GM19193 (cell line): ENCODE results near the gene OR7G3.

Experiments used
- POLR2A ChIP-seq: IDR thresholded peaks from 4 replicates; pipeline ENCODE4 v1.6.1; 2011; ENCODE audit not compliant: insufficient read depth, insufficient read length; ENCODE audit errors: extremely low read depth

OR7G3 gene

DNA sequence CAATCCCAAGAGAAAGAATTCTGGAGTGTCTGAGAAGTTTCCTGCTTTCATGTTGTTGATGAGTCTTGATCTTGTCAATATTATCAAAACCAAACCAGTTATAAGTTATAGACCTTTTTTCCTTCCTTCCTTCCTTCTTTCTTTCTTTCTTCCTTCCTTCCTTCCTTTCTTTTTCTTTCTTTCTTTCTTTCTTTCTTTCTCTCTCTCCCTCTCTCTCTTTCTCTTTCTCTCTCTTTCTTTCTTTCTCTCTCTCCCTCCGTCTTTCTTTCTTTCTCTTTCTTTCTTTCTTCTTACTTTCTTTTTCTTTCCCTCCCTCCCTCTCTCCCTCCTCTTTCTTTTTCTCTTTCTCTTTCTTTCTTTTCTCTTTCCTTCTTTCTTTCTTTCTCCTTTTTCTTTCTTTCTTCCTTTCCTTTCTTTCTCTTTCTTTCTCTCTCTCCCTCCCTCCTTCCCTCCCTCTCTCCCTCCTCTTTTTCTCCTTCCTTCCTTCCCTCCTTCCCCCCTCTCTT is at the start of gene OR7G3:
OR7G3 (minus strand) TSS at position 51 of the 506 bp plus-strand sequence; CDS start at position 51, 0 bp downstream.
- TF ChIP-seq POLR2A = no peak

DNA sequence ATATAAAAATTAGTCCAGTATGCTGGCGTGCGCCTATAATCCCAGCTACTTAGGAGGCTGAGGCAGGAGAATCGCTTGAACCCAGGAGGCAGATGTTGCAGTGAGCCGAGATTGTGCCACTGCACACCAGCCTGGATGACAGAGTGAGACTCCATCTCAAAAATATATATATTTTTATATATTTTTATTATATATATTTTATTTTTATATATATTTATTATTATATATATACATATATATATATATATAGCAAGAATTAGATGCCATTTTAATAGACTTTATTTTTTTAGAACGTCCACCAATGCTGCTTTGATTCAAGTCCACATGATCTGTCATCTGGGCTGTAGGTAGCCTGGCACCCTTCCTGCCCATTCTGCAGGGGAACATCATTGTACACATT is 48.6 kb upstream of the OR7G3 start:
- no peak for TF ChIP-seq POLR2A

DNA sequence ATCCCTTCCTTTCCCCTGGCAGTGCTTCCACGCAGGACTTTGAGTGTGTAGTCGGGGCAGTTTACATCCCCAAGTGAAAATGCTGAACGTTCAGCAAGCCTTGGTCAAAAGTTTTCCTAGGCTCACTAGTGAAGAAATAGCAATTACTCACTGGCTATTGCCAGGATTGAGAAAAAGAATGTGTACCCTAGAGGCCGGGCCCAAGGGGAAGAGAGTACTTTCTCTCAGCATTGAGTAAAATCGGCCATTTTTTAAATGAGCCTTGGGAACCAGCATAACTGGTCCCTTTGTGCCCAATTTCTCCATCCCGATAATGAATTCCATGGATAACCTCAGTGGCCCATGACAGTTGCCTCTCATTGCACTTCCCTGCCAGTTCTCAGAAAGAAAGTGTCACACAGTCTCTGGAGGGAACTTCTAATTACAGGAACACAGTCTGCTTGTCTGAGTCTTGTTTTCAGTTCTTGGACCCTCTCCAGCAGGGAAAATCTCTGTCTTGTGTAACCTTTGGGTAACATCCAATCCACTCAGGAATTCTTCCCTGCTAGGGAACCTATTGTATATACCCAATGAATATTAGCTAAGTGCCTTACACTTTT is 44.7 kb upstream of the OR7G3 start:
- TF ChIP-seq POLR2A = no peak

DNA sequence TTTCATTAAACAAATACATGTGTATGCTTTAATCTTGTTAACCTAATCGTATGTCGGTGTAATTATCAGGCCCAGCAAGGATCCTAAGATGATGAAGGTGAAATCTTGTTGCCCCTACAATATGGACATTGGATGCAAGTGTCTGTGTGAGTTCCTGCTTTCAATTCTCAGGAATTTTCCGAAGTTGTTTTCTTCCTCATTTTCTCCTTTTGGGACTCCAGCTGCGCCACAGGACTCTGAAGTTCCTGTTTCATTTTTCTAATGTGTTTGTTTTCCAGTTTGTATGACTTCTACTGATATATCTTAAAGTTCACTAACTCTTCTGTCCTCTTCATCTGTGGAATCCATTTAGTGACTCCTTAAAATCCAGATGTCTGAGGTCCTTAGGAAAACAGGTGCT is 40.1 kb upstream of the OR7G3 start:
- no peak for TF ChIP-seq POLR2A

DNA sequence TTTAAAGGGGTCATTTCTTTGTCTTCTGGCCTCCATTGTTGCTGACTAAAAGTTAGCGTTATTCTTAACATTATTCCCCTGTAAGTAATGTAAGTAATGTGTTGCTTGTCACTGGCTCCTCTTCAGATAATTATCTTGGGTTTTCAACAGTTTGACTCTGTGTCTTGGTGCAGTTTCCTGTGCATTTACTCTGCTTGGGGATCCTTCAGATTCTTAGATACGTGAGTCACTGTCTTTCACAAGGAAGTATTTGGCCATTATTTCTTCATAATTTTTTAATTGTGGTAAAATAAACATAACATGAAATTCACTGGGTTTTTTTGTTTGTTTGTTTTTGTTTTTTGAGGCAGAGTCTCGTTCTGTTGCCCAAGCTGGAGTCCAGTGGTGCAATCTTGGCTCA is 38.5 kb upstream of the OR7G3 start:
- TF ChIP-seq POLR2A = no peak

DNA sequence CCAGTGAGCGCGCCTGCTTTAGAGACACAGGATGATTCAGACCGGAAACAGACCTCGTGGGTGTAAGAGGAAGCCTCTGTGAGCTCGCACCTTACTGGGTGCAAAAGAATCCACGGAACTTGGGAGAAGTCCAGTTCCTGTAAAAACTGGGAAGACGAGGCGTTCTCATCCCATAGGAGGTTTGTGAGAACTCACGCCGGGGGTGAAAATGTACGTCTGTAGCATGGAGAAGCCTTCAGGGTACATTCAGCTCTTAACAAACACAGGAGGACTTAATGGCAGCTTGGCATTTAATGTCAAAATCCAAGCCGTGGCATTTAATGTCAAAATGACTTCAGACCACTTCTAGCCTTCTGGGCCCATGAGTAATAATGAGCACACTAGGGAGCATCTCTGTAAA is 34.7 kb upstream of the OR7G3 start:
- TF ChIP-seq POLR2A = no peak

DNA sequence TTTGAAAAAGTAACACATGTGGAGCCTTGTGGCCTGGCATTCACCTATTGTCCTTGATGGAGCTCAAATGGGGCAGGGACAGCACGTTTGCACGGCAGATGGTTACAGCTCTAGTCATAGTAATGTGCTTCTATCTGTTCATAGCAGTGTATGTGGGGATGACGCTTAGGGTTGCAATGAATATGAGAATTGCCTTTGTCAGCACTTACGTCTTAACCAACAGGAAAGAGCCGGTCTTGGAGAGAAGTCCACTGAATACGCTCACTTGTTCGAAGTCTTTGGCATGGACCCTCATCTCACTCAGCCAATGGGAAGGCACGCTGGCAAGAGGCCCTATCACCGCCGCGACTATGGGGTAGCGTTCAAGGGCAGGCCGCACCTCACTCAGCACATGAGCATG is 33.1 kb upstream of the OR7G3 start:
- no peak for TF ChIP-seq POLR2A

DNA sequence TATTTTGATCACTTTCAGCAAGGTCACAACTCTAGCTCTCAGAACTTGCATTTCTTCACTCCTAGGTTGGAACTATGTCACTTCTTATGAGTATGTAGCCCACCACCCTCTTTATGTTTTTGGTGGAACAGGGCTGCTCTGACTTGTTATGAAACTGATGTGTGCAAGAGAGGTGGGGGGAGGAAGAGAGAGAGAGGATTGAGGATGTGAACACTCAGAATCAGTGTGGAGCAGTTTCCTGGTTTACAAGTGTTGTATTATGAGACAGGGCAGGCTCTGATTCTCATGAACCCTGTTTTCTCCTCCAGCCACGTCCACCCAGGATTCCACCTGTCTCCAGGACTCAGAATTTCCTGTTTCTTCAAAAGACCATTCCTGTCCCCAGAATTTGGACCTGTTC is 29.6 kb upstream of the OR7G3 start:
- no peak for TF ChIP-seq POLR2A

DNA sequence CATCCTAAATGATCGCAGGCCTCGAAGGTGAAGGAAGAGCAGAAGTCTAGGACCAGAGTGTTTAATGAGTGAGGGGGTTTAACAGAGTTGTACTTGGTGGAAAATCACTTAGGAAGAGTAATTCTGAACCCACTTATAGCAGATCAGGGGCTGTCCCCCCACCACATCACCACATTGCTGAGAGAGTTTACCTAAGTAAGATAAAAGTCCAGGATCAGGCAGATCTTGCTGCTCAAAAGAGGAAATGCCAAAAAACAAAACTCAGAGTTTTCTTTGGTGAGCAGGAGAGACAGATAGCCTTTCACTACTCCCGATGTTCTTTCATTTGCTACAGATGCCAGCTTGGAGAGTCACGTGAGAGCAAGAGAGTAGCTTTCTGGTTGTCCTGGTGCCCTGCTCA is 28.8 kb upstream of the OR7G3 start:
- TF ChIP-seq POLR2A = no peak

DNA sequence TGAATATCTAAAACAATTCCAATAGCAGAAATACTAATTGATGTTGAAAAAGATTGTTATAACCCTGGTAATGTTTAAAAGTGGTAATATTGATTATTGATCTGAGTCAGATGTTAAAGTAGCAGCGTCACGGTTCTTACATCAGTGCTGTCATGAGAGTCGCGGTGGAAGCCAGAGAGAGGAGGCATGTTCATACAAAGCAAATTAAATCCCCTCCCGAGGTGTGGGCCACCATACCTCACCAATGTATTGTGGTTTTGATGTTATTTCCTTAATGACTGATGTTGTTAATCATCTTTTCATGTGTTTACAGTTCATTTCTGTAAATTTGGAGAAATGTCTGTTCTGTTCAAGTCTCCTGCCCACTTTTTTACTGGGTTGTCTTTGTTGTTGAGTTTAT is 24.6 kb upstream of the OR7G3 start:
- TF ChIP-seq POLR2A = no peak

DNA sequence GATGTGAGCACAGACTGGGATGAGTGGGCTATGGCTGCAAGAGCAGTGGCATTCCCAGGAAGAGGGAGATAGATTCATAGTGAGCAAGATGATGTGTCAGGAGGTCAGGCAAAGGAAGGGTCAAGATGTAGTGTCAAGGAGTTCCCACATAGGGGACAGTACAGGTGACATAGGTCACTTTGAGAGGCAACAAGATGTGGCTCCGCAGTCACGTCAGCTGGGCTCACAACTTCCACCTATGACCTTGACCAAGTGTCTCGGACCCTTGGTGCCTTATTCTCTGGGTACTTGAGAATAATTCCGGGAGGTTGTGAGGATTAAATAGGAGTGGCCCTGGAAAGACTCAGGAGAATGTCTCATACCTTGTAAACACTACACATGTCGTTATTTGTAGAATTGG is 23.9 kb upstream of the OR7G3 start:
- no peak for TF ChIP-seq POLR2A

DNA sequence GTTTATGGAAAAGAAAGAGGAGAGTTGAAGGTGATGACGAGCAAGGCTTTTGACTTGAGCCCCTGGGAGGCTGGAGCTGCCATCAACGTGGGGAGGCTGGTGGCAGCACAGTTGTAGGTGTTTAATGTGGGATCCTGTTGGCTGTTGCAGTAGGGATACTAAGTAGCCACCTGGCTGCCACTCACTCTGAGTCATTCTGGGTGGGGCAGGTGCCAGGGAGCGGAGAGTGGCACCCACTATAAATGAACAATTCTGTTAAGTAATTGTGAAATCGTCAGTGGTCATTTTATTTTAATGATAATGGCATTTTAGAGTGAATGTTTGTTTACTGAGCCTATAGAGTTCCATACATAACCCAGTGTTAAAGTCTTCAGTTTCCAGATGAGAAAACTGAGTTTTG is 23.2 kb upstream of the OR7G3 start:
- TF ChIP-seq POLR2A = no peak

DNA sequence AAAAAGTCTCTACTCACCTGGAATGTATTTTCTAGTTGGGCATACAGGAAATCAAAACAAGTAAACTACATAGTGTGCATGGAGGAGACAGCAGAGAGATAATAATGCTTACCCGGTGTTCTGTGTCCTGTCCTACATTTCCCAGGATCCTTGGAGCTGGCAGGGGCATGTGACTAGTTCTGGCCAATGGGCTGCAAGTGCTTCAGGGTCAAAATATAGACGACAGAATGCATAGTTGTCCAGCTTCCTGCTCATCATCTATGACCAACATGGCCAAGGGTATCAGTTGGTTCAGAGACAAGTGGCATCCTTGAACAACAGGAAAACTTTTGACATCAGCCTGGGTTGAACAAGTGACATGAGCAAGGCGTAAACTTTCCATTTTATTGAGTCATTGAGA is 21.9 kb upstream of the OR7G3 start:
- TF ChIP-seq POLR2A = no peak

DNA sequence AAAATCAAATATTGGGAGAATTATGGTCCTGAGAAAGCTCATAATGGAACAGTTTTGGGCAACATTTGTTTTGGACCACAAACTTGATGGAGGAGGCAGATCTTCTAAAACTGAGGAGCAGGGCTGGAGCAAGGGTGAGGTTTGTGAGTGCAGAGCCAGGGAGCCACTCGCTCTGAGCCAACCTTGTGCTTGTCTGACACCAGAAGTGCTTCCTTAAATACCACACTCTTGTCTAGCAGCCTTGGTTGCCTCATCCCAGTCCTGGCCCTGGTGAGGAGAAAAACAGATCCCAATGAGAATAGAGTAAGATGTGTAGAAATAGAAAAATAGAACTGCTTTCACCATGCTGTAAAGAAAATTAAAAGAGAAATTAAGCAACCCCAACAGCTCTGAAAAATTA is 20.1 kb upstream of the OR7G3 start:
- TF ChIP-seq POLR2A = no peak

DNA sequence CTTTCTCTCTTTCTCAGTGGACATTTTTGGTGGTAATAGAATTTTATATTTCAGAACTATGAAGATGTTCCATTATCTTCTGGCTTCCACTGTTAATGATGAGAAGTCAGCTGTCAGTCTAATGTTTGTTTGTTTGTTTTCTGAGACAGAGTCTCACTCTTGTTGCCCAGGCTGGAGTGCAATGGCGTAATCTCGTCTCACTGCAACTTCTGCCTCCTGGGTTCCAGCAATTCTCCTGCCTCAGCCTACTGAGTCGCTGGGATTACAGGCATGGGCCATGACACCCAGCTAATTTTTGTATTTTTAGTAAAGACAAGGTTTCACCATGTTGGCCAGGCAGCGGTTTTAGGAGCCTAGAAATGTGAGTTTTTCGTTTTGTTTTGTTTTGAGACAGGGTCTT is 18.2 kb upstream of the OR7G3 start:
- no peak for TF ChIP-seq POLR2A

DNA sequence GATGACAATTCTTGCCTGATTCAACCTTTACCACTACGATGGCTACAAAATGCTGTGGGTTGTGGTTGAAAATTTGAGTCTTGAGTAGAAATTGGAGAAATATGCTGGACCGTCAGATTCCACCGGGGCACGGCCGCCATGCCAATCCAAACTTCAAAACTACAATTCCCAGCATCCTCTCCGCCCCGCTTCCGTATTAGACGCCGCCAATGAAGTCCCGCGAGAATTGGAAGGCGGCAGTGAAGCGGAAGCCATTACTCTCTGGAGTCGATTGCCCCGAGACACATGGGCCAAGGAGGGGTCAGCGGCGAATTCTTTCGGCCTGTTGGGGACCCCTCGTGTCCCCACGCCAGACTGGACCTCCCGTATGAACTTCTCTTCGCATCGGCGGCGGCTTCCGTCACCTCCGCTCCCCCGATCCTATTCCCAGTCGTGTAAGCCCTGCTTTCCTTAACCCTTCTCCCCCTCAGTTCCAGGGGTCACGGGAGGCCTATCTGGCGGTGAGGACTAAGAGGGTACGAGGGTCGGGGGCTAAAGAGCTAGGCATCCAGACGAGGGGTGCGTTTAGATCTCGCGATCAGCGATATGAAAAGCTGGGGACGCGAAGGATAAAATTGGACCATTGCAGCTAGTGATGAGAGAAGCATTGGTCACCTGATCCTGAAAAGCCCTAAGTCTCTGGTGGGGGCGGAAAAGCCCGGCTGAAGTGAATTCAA is 13.6 kb upstream of the OR7G3 start, which contains the start of gene ZNF317:
ZNF317 (plus strand) TSS at position 239 of the 716 bp plus-strand sequence. CDS start 15,620 bp downstream, outside the sequence.
- peak; percentile 86 for TF ChIP-seq POLR2A

DNA sequence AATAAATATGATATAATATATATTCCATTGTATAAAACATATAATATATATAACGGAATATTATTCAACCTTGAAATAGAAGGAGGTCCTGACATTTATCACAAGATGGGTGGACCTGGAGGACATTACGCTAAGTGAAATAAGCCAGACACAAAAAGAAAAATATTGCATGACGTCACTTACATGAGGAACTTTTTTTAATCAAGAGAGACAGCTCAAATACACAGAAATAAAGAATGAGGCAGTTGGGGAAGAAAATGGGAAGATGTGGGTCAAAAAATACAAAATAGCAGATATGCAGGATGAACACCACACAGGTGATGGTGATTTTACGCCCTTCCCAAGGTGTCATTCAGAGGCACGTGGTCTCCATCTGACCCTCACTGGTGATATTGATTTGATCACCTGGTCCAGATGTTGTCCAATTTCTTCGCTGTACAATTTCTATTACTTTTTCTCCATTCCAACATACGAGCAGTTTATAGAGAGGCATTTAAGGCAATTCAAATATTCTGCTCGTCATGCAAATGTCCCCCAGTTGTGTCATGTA is 12.9 kb upstream of the OR7G3 start:
- no peak for TF ChIP-seq POLR2A

DNA sequence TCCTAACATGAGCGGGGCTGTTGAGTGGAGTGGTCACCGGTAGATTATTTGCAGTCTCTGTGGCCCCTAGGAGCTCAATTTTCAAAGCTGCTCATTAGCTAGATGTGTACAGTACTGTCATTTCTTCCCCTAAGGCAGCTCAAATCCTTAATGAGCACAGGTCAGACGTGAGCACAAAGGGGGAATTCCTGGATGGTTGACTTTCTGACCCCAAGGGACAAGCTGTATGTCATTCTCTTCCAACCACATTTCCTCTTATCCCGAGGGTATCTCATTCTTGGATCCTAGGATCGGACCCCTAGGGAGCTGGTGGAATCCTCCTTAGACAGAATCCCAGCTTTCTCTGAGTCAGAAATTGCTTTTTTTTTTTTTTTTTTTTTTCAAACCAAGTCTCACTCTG is 5.7 kb upstream of the OR7G3 start:
- no peak for TF ChIP-seq POLR2A
